ENCODE data around the gene UEVLD. TPM values are rescaled to one million over a fixed set of nuclear protein-coding genes. Genes with fewer than 3 reads are reported as not detected.

UEVLD gene
- total and polyA plus RNA-seq, 4 donors = 5.7 to 15.5 (median 6.7) TPM

DNA sequence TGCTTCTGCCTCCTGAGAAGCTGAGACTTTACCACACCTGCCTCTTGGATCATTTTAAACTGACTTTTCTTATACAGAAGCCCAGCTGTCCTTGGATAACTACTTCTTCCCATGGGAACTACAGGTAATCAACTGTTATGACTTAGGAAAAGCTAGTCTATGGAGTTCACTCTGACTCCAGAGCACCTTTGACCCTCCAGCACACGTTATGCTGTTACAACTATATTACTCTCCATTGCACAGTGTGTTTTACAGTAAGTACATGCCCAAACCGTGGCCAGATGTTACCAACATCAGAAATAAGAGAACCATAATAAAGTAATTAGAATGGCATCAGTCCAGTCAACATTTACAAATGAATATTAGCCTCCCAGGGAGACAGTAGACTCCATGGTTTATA lies 40.5 kb downstream of the UEVLD start:
- 78% methylated on average over 2 of the region's 2 CpGs for WGBS
- H3K36me3 ChIP-seq (ENCODE audit: control insufficient read depth in 4 of 4, insufficient read depth in 3 of 4, low read depth in 1 of 4, low read length in 3 of 4) = peaks cover 5 to 25% (median 16%) of the 10 kb centered on the region in 4 donors

More for the DNA sequence above, 40.5 kb downstream of the UEVLD start:
- H3K4me1 ChIP-seq (ENCODE audit: control insufficient read depth in 4 of 4, insufficient read depth in 4 of 4, low read length in 3 of 4) = no peaks in the 10 kb centered on the region
- no peak overlapping the region for H3K4me3 ChIP-seq (ENCODE audit: low read depth in 1 of 3, low read length in 3 of 3)
- no peaks in the 10 kb centered on the region for H3K9me3 ChIP-seq (ENCODE audit: control insufficient read depth in 4 of 4, low read length in 3 of 4)
- H3K27ac ChIP-seq (ENCODE audit: low read depth in 1 of 2, low read length in 2 of 2) = no peak overlapping the region
- TF ChIP-seq, protein P1, sequence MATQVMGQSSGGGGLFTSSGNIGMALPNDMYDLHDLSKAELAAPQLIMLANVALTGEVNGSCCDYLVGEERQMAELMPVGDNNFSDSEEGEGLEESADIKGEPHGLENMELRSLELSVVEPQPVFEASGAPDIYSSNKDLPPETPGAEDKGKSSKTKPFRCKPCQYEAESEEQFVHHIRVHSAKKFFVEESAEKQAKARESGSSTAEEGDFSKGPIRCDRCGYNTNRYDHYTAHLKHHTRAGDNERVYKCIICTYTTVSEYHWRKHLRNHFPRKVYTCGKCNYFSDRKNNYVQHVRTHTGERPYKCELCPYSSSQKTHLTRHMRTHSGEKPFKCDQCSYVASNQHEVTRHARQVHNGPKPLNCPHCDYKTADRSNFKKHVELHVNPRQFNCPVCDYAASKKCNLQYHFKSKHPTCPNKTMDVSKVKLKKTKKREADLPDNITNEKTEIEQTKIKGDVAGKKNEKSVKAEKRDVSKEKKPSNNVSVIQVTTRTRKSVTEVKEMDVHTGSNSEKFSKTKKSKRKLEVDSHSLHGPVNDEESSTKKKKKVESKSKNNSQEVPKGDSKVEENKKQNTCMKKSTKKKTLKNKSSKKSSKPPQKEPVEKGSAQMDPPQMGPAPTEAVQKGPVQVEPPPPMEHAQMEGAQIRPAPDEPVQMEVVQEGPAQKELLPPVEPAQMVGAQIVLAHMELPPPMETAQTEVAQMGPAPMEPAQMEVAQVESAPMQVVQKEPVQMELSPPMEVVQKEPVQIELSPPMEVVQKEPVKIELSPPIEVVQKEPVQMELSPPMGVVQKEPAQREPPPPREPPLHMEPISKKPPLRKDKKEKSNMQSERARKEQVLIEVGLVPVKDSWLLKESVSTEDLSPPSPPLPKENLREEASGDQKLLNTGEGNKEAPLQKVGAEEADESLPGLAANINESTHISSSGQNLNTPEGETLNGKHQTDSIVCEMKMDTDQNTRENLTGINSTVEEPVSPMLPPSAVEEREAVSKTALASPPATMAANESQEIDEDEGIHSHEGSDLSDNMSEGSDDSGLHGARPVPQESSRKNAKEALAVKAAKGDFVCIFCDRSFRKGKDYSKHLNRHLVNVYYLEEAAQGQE (IDR thresholded peaks at IDR 0.05) = no peak
- TF ChIP-seq FOXA1 (IDR thresholded peaks at IDR 0.05) = no peak
- TF ChIP-seq FOXA2 (IDR thresholded peaks at IDR 0.05) = no peak
- TF ChIP-seq, protein P2, sequence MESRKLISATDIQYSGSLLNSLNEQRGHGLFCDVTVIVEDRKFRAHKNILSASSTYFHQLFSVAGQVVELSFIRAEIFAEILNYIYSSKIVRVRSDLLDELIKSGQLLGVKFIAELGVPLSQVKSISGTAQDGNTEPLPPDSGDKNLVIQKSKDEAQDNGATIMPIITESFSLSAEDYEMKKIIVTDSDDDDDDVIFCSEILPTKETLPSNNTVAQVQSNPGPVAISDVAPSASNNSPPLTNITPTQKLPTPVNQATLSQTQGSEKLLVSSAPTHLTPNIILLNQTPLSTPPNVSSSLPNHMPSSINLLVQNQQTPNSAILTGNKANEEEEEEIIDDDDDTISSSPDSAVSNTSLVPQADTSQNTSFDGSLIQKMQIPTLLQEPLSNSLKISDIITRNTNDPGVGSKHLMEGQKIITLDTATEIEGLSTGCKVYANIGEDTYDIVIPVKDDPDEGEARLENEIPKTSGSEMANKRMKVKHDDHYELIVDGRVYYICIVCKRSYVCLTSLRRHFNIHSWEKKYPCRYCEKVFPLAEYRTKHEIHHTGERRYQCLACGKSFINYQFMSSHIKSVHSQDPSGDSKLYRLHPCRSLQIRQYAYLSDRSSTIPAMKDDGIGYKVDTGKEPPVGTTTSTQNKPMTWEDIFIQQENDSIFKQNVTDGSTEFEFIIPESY (IDR thresholded peaks at IDR 0.05) = no peak
- TF ChIP-seq, protein P3, sequence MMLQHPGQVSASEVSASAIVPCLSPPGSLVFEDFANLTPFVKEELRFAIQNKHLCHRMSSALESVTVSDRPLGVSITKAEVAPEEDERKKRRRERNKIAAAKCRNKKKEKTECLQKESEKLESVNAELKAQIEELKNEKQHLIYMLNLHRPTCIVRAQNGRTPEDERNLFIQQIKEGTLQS (IDR thresholded peaks at IDR 0.05) = no peak
- TF ChIP-seq, protein P4, sequence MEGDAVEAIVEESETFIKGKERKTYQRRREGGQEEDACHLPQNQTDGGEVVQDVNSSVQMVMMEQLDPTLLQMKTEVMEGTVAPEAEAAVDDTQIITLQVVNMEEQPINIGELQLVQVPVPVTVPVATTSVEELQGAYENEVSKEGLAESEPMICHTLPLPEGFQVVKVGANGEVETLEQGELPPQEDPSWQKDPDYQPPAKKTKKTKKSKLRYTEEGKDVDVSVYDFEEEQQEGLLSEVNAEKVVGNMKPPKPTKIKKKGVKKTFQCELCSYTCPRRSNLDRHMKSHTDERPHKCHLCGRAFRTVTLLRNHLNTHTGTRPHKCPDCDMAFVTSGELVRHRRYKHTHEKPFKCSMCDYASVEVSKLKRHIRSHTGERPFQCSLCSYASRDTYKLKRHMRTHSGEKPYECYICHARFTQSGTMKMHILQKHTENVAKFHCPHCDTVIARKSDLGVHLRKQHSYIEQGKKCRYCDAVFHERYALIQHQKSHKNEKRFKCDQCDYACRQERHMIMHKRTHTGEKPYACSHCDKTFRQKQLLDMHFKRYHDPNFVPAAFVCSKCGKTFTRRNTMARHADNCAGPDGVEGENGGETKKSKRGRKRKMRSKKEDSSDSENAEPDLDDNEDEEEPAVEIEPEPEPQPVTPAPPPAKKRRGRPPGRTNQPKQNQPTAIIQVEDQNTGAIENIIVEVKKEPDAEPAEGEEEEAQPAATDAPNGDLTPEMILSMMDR (IDR thresholded peaks at IDR 0.05; ENCODE audit: low read depth, low read length, missing input control) = no peak
- TF ChIP-seq JUND (IDR thresholded peaks at IDR 0.05) = no peak
- no peak for TF ChIP-seq RAD21 (IDR thresholded peaks at IDR 0.05)
- no peak for TF ChIP-seq RXRA (IDR thresholded peaks at IDR 0.05)
- TF ChIP-seq HNF4A (conservative IDR thresholded peaks at IDR 0.05) = no peak
- no peak for TF ChIP-seq TAF1 (conservative IDR thresholded peaks at IDR 0.05)
- no peak for TF ChIP-seq YY1 (IDR thresholded peaks at IDR 0.05)
- no peak for TF ChIP-seq HNF4G (IDR thresholded peaks at IDR 0.05)
- no peak for TF ChIP-seq SP1 (IDR thresholded peaks at IDR 0.05)
- H3K9ac ChIP-seq (ENCODE audit: low read depth in 1 of 2, low read length in 2 of 2) = no peak overlapping the region
- DNase-seq (ENCODE audit: low spot score) = no peak
- no peaks in the 10 kb centered on the region for H3K27me3 ChIP-seq (ENCODE audit: control insufficient read depth in 4 of 4, insufficient read depth in 4 of 4, low read length in 3 of 4)
